Hepatocyte (in vitro differentiated cells): ENCODE results near the gene SMARCB1.

ENCODE experiments used
- CTCF ChIP-seq: fragments of 200-600 bp; sonication (generic); IDR thresholded peaks from 2 replicates; pipeline ENCODE4 v1.5.1; 2016; ENCODE audit warnings: antibody characterized with exemption, mild to moderate bottlenecking; ENCODE audit not compliant: poor library complexity
- EZH2 ChIP-seq: fragments of 200-600 bp; sonication (generic); IDR thresholded peaks from 2 replicates; pipeline ENCODE4 v1.6.1; 2016; ENCODE audit warnings: antibody characterized with exemption, mild to moderate bottlenecking, borderline replicate concordance
- EZH2phosphoT487 ChIP-seq: fragments of 200-600 bp; sonication (generic); IDR thresholded peaks from one replicate; pipeline ENCODE4 v1.6.1; 2018; ENCODE audit warnings: antibody characterized with exemption, mild to moderate bottlenecking, low read depth, moderate library complexity; ENCODE audit not compliant: unreplicated experiment, severe bottlenecking

GRCh38 chr22:23773483-23774113 lies 13.2 kb upstream of the SMARCB1 start:
- TF ChIP-seq EZH2phosphoT487 (no peak), CTCF (no peak), EZH2 (no peak)
